Measurements from ENCODE around the gene PGAM5.
"Not testable (repeated sequence)": the region's sequence is repeated elsewhere in the genome, so short reads cannot be mapped to it uniquely, and the experiment has no call there.

PGAM5 gene

GRCh38 chr12:132741620-132742019, 31.0 kb downstream of the PGAM5 start:
- in situ Hi-C loops (cut with MboI; ENCODE audit: low sequenced_read_pairs): no loop called here

DNA sequence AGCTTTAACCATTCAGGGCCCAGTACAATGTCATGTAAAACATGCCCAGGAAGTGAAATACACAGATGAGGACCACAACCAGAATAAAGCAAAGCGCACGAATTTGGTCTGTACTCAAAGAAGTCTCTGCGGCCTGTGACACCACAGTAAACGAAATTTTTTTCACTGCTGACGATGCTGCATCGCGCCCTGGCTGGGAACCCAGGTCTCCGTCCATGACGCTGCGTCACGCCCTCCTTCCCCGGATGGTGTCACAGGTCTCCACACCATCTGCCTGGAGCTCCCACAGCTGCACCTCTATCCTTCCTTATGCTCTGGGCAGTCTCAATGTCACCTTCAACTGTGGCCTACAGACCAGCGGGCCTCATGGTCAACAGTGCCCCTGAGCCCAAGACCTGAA, 33.2 kb downstream of the PGAM5 start:
- in situ Hi-C loops (cut with MboI; ENCODE audit: low sequenced_read_pairs): no loop called here

DNA sequence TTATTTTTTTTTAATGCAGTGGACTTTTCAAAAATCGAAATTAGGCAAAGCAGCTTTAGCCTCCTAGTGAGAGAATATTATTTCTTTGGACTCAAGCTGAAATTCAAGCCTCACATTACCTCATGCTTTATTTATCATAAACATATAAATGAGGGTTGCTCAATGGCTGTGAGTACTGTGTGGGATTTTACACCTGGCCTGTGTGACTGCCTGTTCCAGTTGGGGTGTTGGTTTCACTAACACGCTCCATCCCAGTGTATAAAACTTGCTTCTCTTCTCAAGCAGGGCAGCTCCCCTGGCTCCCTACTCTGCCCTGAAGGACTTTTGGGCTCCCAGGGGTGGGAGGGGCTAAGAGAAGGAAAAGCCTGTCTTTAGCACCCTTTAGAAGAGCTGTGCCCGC, 36.0 kb downstream of the PGAM5 start:
- in situ Hi-C loops (cut with MboI; ENCODE audit: low sequenced_read_pairs): no loop called here

GRCh38 chr12:132747395-132747794, 36.8 kb downstream of the PGAM5 start:
- in situ Hi-C loops (cut with MboI; ENCODE audit: low sequenced_read_pairs): no loop called here

DNA sequence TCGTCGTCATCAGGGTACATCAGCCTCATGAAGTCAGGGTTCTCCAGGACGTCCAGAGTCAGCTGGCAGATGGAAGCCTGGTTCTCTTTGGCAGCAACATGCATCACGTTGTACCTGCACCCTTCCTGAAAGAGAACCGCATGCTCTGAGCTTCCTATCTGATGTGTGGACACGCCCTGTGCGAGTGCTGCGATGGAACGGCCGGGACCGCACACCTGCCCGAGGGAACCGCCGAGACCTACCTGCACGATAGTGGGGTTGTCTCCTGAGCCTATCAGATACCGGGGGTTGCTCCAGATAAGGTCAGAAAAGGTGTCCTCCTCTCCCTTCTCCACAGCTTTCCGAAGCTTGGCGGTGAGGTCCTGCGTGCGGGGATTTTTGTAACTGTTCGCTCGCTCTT, 37.3 kb downstream of the PGAM5 start:
- in situ Hi-C loops (cut with MboI; ENCODE audit: low sequenced_read_pairs): no loop called here

- in situ Hi-C loops (cut with MboI; ENCODE audit: low sequenced_read_pairs): no loop called here
Measured at GRCh38 chr12:132748319-132748718, 37.7 kb downstream of the PGAM5 start.

DNA sequence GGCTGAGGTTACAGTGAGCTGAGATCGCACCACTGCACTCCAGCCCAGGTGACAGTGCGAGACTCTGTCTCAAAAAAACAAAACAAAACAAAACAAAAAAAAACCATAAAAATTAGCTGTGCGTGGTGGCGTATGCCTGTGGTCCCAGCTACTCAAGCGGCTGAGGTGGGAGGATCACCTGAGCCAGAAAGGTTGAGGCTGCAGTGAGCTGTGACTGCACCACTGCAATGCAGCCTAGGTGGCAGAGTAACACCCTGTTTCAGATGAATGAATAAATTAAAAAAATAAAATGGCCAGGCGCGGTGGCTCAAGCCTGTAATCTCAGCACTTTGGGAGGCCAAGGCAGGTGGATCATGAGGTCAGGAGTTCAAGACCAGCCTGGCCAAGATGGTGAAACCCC, 43.0 kb downstream of the PGAM5 start:
- in situ Hi-C loops (cut with MboI; ENCODE audit: low sequenced_read_pairs): not testable (repeated sequence)

DNA sequence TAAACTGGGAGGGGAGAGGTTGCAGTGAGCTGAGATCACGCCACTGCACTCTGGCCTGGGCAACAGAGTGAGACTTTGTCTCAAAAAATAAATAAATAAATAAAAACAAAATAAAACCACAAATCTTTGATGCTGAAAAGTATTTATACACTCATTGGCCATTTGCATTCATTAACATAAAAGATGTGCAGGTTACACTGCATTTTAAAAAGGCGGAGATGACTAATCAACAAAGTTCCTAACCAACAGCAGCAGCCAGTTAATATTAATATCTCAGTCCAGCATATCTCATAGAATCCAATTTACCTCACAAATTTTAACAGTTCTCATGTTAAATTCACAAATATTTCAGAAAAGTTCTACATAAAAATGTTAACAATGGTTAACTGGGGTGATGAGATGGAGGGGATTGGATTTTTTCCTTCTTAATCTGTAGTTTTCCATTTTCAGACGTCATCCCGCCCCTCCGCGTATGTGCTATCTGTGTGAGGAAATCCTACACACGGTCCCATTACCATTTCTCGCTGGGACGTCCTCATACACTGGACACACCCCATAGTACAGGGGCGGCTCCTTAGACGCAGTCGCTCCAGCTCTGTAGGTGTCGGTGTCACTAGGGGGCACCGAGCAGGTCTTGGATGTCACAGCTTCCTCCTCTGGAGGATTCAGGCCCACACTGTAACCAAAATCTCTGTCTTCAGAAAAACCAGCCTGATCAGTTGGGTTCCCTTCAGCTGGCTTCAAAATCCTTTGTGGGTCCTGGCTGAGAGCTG, 43.7 kb downstream of the PGAM5 start:
- in situ Hi-C loops (cut with MboI; ENCODE audit: low sequenced_read_pairs): no loop called here

DNA sequence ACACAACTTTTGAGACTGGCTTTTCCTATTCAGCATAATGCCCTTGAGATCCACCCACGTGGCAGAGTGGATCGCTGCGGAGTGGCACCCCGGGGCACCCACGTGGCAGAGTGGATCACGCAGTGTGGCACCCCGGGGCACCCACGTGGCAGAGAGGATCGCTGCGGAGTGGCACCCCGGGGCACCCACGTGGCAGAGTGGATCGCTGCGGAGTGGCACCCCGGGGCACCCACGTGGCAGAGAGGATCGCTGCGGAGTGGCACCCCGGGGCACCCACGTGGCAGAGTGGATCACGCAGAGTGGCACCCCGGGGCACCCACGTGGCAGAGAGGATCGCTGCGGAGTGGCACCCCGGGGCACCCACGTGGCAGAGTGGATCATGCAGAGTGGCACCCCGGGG, 48.2 kb downstream of the PGAM5 start:
- in situ Hi-C loops (cut with MboI; ENCODE audit: low sequenced_read_pairs): not testable (repeated sequence)

- in situ Hi-C loops (cut with MboI; ENCODE audit: low sequenced_read_pairs): no loop called here
Measured at GRCh38 chr12:132759359-132759758, 48.7 kb downstream of the PGAM5 start.

- in situ Hi-C loops (cut with MboI; ENCODE audit: low sequenced_read_pairs): no loop called here
Measured at GRCh38 chr12:132761032-132761920, 50.6 kb downstream of the PGAM5 start, which contains the start of gene ANKLE2. Gene ANKLE2, minus strand, starts transcription at chr12:132761832. Its CDS starts 34 bp downstream, at chr12:132761798.

DNA sequence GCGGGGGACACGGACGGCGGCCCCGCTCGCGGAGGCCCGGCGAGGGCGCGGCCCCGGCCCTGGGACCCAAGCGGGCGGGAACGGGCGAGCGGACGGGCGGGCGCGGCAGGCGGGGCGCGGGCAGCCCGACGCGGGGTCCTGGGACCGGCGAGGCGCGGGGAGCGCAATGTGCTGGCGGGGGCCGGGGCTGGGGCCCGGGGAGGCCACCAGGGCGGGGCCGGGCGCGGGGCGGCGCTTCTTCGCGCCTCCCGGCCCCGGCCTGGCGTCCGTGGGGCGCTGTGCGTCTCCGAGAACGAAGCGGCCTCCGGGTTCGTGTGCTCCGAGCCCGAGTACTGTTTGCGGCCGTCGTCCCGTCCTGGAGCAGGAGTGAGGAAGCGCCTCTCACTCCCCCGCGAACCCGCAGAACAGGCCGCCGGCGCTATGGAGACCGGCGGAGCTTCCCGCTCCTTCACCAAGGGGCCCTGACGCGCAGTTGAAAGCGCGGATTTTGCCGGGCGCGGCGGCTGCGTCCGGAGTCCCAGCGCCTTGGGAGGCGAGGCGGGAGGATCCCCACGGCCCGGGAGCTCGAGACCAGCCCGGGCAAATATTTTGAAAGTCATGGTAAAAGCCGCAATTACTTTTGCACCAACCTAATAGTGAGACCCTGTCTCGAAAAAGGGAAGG, 51.4 kb downstream of the PGAM5 start:
- in situ Hi-C loops (cut with MboI; ENCODE audit: low sequenced_read_pairs): no loop called here

DNA sequence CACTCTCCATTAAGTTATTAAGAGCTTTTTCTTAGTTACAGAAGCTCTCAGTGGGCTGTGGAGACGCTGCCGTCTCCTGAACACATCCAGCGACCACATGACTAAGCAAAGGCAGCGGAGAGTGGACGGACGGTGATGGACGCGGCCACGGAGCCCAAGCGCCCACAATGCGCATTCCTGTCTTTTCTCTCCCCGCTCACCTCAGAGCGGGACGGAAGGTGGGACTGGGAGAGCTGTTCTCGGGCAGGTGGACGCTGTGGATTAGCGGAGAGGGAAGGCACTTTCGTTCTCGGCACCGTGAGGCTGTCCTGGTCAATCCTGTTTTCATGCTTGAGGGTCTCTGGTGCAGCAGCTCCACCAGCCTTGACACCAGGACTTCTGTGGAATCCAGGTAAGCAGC, 53.6 kb downstream of the PGAM5 start:
- in situ Hi-C loops (cut with MboI; ENCODE audit: low sequenced_read_pairs): no loop called here

DNA sequence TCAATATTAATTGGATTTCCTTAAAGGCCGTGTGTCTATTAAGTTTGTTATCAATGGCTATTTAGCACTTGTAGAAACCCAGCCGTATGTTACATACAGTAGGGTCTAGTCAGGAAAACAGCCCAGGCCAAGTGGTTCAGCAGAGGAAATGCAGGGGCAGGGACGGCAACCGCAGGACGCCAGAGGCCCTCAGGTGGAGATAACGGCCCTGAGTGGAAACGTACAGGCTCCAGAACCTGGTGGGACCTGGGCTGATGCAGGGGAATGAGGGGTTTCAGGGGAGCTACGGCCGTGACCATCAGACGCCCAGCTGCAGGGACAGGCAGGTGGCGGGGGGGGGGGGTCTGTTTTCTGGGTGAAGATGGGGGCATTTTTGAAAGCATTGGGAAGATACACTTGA, 54.7 kb downstream of the PGAM5 start:
- in situ Hi-C loops (cut with MboI; ENCODE audit: low sequenced_read_pairs): no loop called here

GRCh38 chr12:132766380-132767085, 55.9 kb downstream of the PGAM5 start:
- in situ Hi-C loops (cut with MboI; ENCODE audit: low sequenced_read_pairs): no loop called here

DNA sequence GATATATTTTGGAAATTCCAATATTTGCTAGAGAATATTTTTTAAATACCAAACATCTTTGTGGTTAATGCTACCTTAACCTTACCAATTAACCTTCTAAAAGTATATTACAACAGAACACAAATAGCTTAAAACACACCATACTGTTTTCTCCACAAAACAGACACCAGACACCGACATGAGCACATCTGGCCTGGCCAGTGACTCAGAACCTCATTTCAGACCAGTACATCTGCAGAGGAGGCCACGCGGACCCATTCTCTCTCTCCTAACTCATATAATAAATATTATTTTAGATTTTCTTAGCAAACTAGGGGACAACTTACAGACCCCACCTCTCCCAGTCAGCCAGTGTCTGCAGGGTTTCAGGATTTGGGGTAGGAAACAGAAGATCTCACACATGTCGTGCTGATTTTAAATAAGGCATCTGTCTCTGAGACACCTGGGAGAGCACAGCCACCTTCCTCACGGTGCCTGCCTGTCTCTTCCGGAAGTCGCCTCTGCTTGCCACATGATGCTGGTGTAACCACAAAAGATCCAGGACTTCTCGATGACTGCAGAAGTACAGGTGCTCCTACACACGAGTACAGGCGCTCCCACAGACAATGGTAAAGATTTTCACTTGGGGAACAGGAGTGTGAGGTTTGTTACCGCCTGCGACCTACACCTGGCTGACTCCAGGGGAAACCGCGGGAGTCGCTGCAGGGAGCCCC, 60.6 kb downstream of the PGAM5 start:
- in situ Hi-C loops (cut with MboI; ENCODE audit: low sequenced_read_pairs): no loop called here
